GM18517 (cell line): ENCODE measurements around the gene STOML1.
"Not testable (repeated sequence)": the region's sequence is repeated elsewhere in the genome, so short reads cannot be mapped to it uniquely, and the experiment has no call there.

ENCODE experiments used
- ATAC-seq: cut with Tn5 transposase; IDR thresholded peaks from one replicate; pipeline ENCODE4 v1.9.1; 2021; ENCODE audit warnings: mild to moderate bottlenecking, moderate library complexity; ENCODE audit not compliant: unreplicated experiment

STOML1 gene

GRCh38 chr15:73949496-73949895 is 42.6 kb downstream of the STOML1 start:
- no peak for ATAC-seq

GRCh38 chr15:73948982-73949381 is 43.1 kb downstream of the STOML1 start:
- no peak for ATAC-seq

DNA sequence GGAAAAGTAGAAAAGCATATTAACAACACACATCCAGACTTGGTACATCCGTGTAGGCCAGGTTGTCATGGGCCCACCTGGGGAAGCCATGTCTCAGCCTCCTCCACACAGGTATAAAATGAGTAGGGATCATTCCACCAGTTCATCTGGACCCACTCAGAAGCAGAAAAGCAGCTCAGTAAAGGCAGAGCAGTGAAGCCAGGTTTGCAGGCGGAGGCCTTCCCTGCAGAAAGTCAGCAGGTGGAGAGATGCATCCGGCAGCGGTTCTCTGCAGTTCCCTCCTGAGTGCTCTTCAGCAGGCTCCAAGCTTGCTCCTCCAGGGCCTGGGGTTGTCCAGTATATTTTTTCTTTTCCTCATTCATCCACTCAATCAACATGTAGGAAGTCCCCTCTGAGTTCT is 43.7 kb downstream of the STOML1 start:
- ATAC-seq: no peak

DNA sequence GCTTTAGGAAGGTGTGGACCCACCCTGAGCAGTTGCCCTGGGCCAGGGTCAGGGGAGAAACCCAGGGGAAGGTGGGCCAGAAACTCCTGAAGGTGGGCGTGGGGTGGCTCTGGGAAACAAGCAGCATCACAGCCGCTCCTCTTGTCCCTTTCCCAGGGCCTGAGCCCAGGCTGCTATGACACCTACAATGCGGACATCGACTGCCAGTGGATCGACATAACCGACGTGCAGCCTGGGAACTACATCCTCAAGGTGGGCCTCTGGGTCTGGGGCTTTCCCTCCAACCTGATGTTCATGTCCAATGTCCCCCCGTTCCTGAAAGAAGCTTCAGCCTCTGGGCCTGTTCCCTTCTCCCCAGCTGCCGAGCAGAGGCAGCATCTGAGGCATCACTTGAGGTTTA is 44.4 kb downstream of the STOML1 start:
- no peak for ATAC-seq

DNA sequence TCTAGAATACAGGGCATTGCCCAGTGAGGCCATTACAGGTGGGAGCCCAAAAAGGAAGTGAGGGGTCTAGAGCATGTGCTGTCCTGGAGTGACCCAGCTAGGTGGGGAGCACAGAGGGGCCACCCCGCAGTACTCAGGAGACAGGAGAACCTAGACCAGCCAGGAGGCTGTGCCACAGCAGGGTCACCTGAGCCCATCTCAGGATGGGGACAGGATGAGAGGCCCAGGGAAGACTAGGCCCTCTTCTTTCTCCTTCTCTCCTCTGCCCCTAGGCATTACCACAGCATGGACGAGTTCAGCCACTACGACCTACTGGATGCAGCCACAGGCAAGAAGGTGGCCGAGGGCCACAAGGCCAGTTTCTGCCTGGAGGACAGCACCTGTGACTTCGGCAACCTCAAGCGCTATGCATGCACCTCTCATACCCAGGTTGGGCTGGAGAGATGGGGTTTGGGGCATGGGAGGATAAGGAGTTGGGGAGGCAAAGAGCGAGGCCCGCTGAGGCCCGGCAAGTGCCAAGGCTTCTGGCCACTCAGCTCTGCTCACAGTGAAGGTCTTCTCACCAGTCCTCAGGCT is 45.2 kb downstream of the STOML1 start:
- ATAC-seq: no peak

DNA sequence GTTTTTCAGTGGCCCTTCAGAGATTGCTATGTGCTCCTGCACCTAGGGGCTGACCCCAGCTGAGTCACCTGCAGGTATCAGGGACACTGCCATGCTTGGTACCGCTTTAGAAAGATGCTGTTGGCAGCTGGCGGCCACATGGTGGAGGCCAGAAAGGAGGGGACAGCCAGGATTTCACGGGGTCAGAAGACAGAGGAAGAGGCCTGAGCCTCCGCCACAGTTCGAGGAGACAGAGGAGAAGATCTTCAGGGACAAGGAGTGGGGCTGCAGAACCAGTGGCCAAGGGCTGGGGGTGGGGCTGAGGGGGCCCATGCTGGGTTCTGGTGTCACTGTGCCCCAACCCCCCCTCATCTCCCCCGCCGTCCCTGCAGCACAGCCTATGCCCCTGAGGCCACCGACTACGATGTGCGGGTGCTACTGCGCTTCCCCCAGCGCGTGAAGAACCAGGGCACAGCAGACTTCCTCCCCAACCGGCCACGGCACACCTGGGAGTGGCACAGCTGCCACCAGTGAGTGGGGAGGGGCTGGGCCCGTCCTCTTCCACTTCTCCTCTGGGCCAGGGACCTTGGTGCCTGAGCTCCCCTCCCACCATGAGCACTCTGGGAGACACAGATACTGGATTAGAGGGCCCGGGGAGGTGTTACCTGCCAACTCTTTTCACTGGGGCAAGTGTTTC is 45.9 kb downstream of the STOML1 start:
- no peak for ATAC-seq

DNA sequence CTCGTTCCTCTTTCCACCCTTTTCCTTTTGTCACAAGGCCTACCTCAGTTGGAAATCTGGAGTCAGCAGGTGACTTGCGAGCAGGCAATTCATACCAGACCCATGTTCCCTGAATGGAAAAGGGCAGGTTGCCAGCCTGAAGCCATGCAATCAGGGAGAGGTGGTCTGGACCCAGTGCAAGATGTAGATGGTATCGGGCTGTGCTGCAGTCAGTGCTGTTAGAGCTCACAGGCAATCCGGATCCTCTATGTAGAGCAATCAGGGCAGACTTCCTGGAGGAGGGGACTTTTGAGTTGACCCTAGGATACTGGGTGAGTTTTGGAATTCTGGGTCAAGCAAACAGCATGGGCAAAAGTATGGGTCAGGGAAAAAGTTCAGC is 47.0 kb downstream of the STOML1 start:
- ATAC-seq: no peak

GRCh38 chr15:73944161-73945129 is 47.6 kb downstream of the STOML1 start:
- ATAC-seq: no peak

DNA sequence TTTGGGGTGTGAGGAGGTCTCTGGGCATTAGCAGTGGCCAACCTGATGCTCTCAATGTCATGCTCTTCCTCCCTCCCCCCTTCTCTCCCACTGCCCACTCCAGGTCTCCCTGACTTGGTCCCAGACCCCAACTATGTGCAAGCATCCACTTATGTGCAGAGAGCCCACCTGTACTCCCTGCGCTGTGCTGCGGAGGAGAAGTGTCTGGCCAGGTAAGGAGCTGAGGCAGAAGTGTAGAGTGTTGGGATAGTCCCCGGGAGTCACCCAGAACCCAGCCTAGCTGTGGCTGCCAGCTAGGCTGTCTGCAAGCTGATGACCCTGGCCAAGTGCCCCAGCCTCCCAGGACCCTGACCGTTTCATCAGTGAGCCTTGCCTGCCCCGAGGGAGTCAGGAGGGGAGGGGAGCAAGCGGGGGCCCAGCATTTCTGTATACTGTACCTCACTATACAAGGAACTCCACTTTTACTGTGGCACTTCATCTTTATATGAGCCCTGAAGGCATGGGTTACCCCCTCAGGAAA is 49.3 kb downstream of the STOML1 start:
- ATAC-seq: no peak

- ATAC-seq: no peak
Measured at GRCh38 chr15:73941871-73942635, 50.0 kb downstream of the STOML1 start.

- no peak for ATAC-seq
Measured at GRCh38 chr15:73941449-73941848, 50.6 kb downstream of the STOML1 start.

DNA sequence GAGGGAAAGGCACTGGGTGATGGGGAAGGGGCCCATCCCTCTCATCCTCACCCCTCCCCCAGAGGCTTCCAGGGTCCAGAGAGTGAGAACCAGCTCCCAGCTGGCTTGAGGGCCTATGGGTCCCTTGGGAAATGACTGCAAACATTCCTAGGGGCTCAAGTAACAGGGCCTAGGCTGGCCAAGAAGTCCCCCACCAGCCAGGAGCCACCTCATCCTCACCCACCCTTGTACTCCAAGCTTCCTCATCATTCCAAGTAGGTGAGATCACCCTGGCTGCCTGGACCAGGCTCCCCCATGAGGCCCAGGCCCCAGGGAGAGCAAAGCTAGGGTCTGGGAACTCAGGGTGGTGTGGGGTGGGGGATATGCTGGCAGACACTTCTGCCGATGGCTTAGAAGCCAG is 51.1 kb downstream of the STOML1 start:
- no peak for ATAC-seq

DNA sequence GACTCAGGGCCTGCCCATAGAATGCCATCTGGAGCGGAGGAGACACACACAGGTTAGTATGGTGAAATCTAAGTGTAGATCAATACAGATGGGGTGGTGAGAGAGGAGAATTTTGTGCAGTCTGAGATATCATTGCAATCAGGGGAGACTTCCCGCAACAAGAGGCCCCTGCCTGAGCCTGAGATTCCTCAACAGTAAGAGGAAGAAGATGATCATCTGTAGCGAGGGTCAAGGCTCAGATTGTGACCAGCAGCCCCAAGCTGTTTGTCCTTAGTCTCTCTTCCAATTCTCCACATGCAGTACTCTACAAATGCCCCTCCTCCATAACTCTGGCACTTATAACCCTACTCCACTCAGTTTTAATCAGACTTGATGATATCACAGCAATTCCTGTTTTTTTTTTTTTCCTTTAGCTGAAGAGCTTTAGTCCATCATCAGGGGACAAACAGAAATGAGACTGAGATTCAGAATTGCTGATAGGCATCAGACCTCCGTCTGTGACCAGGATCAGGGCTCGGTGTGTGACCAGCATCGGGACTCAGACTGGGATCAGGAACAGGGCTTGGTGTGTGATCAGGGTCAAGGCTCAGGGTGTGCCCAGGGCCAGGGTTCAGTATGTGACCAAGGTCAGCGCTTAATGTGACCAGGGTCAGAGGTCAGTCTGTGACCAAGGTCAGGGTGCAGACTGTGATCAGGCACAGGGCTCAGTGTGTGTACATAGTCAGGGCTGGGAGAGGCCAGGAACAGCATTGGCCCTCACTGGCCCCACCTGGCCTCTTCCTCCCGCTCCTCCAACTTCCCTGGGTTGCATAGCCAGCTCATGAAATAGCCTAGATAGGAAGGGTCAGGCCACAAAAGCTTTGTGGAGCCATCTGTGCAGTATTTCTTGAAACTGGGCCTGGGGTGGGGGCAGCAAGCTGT is 51.8 kb downstream of the STOML1 start:
- no peak for ATAC-seq

DNA sequence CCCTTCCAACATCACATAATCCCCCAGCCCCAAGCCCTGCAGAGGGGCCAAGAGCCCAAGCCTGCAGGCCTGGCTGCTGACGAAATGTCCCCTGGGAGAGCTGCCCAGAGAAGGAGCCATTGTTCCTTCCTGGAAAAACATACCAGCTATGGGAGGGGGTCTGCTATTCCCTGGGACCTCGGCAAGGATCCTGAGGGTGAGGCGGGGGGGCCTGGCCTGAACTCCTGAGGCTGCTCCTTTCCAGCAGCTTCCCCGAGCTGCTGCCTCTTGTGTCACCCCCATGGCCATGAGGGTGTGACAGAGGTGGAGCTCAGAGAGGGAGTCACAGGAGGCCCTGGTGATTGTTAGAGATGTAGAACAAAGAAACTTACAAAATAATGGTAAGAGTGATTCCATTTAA is 53.0 kb downstream of the STOML1 start:
- ATAC-seq: no peak

DNA sequence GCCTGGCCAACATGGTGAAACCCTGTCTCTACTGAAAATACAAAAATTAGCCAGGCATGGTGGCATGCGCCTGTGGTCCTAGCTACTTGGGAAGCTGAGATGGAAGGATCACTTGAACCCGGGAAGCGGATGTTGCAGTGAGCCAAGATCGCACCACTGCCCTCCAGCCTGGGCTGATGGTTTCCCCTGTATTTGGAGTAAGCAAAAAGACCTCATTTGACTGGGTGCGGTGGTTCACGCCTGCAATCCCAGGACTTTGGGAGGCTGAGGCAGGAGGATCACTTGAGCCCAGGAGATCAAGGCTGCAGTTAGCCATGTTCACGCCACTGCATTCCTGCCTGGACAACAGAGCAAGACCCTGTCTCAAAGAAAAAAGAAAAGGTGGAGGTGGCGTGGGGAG is 53.6 kb downstream of the STOML1 start:
- not testable (repeated sequence) for ATAC-seq

GRCh38 chr15:73937726-73938125 is 54.4 kb downstream of the STOML1 start:
- ATAC-seq: no peak

DNA sequence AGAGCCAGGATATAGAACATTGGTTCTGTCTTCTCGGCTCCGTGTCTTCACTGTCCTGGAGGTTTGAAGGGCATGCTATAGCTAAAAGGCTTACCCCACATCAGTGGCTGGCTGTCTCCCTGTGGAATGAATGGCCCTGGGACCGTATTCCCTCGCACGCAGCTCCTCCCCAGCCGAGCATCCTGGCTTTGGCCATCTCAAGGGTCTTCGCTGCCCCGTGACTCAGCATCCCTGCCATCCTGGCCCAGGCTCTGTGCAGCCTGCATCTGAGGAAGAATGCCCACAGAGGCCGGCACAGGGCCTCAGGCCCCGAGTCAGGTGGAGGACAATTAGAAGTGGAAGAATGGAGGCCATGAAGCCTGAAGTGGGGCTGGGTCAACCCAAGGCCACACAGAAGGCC is 54.8 kb downstream of the STOML1 start:
- ATAC-seq: no peak

- ATAC-seq: no peak
Measured at GRCh38 chr15:73936588-73937290, 55.4 kb downstream of the STOML1 start.

- ATAC-seq: no peak
Measured at GRCh38 chr15:73936181-73936580, 55.9 kb downstream of the STOML1 start.
